NCI-H1436 (cell line): Measurements from ENCODE around the gene SEMA5A.

Experiments
- DNase-seq: peaks from one replicate; lab custom pipeline; 2025; lab: John Stamatoyannopoulos, UW

The SEMA5A gene

GRCh38 chr5:9202636-9203035, 343.2 kb downstream of the SEMA5A start:
- no peak for DNase-seq

- DNase-seq: no peak
Measured at GRCh38 chr5:9201761-9202160, 344.1 kb downstream of the SEMA5A start.

GRCh38 chr5:9201011-9201410, 344.9 kb downstream of the SEMA5A start:
- DNase-seq: no peak

GRCh38 chr5:9198394-9198793, 347.5 kb downstream of the SEMA5A start:
- no peak for DNase-seq

GRCh38 chr5:9197881-9198260, 348.0 kb downstream of the SEMA5A start:
- DNase-seq: no peak

- DNase-seq: no peak
Measured at GRCh38 chr5:9196403-9197227, 349.3 kb downstream of the SEMA5A start.

GRCh38 chr5:9194509-9194908, 351.4 kb downstream of the SEMA5A start:
- DNase-seq: no peak

- DNase-seq: no peak
Measured at GRCh38 chr5:9192266-9192665, 353.6 kb downstream of the SEMA5A start.

GRCh38 chr5:9189681-9190080, 356.2 kb downstream of the SEMA5A start:
- DNase-seq: no peak

GRCh38 chr5:9188956-9189355, 356.9 kb downstream of the SEMA5A start:
- DNase-seq: no peak

GRCh38 chr5:9188131-9188530, 357.7 kb downstream of the SEMA5A start:
- DNase-seq: no peak

GRCh38 chr5:9187614-9188013, 358.3 kb downstream of the SEMA5A start:
- no peak for DNase-seq

- DNase-seq: no peak
Measured at GRCh38 chr5:9186069-9186468, 359.8 kb downstream of the SEMA5A start.

- no peak for DNase-seq
Measured at GRCh38 chr5:9183992-9184391, 361.9 kb downstream of the SEMA5A start.

- no peak for DNase-seq
Measured at GRCh38 chr5:9182899-9183695, 362.8 kb downstream of the SEMA5A start.

GRCh38 chr5:9176641-9177040, 369.2 kb downstream of the SEMA5A start:
- DNase-seq: no peak

GRCh38 chr5:9174446-9174845, 371.4 kb downstream of the SEMA5A start:
- DNase-seq: no peak

- no peak for DNase-seq
Measured at GRCh38 chr5:9173281-9174048, 372.4 kb downstream of the SEMA5A start.

- DNase-seq: no peak
Measured at GRCh38 chr5:9170026-9170425, 375.8 kb downstream of the SEMA5A start.

- no peak for DNase-seq
Measured at GRCh38 chr5:9169557-9169902, 376.3 kb downstream of the SEMA5A start.

- no peak for DNase-seq
Measured at GRCh38 chr5:9168791-9169556, 376.9 kb downstream of the SEMA5A start.
